Caco-2 (cell line): ENCODE data around the gene SYT9. TPM values are rescaled to one million over a fixed set of nuclear protein-coding genes. Genes with fewer than 3 reads are reported as not detected.

Experiments used
- BruUV-seq: library from RNA; stranded (reverse); fragments of 400-500 nt; replicated peaks from 2 replicates; lab custom pipeline; 2021; lab: Mats Ljungman, UMichigan
- CTCF ChIA-PET: fragments of 300-600 bp; sonication (Branson Sonifier 250); formaldehyde crosslinking; loops from one replicate; lab custom pipeline; 2022; ENCODE audit warnings: antibody characterized with exemption; lab: Charles Lee
- POLR2A ChIA-PET: fragments of 300-600 bp; sonication (Branson Sonifier 250); formaldehyde crosslinking; loops from one replicate; lab custom pipeline; 2022; ENCODE audit warnings: antibody characterized with exemption; lab: Charles Lee
- DNase-seq, 2 experiments: peaks; one replicate each; pipeline versions ENCODE4 v3.0.0 to v3.0.0-alpha.2; 2020 to 2022
- H3K27me3 ChIP-seq: replicated peaks from 2 replicates; pipeline ENCODE4 v1.6.0; 2011; ENCODE audit warnings: low read length; ENCODE audit not compliant: control insufficient read depth, insufficient read depth
- H3K36me3 ChIP-seq: 2 replicates; pipeline ENCODE4 v1.5.1; 2011; ENCODE audit warnings: low read length; ENCODE audit not compliant: control insufficient read depth, insufficient read depth
- H3K4me1 ChIP-seq: fragments of 250-450 bp; sonication (Bioruptor Pico); 2 replicates; pipeline ENCODE4 v1.5.1; 2020; ENCODE audit warnings: mild to moderate bottlenecking
- H3K4me3 ChIP-seq: 2 replicates; pipeline ENCODE4 v1.5.1; 2011; ENCODE audit warnings: low read depth, mild to moderate bottlenecking, control low read depth, low read length
- H3K9me3 ChIP-seq: fragments of 250-450 bp; sonication (Bioruptor Pico); 2 replicates; pipeline ENCODE4 v1.5.1; 2020; ENCODE audit warnings: mild to moderate bottlenecking, moderate library complexity
- H3K27ac Mint-ChIP-seq: one replicate; pipeline ENCODE4 v1.8.0; 2022; ENCODE audit warnings: mixed read lengths; ENCODE audit not compliant: unreplicated experiment
- H3K27me3 Mint-ChIP-seq: one replicate; pipeline ENCODE4 v1.8.0; 2022; ENCODE audit warnings: mixed read lengths; ENCODE audit not compliant: insufficient read depth, unreplicated experiment
- H3K36me3 Mint-ChIP-seq: one replicate; pipeline ENCODE4 v1.8.0; 2022; ENCODE audit warnings: mild to moderate bottlenecking, mixed read lengths; ENCODE audit not compliant: insufficient read depth, unreplicated experiment
- H3K4me1 Mint-ChIP-seq: one replicate; pipeline ENCODE4 v1.8.0; 2022; ENCODE audit warnings: low read depth, mixed read lengths; ENCODE audit not compliant: unreplicated experiment
- H3K4me3 Mint-ChIP-seq: one replicate; pipeline ENCODE4 v1.8.0; 2022; ENCODE audit warnings: mild to moderate bottlenecking, moderate library complexity, mixed read lengths; ENCODE audit not compliant: unreplicated experiment
- H3K9me3 Mint-ChIP-seq: one replicate; pipeline ENCODE4 v1.8.0; 2022; ENCODE audit warnings: mixed read lengths; ENCODE audit not compliant: unreplicated experiment
- CTCF ChIP-seq, 2 experiments: fragments of 200-600 bp in 1 of 2; IDR thresholded peaks; 1 replicate in 1 of 2; 2 replicates in 1 of 2; pipeline versions ENCODE4 v1.5.1 to v1.8.0; 2011 to 2022; ENCODE audit warnings: antibody characterized with exemption in 1 of 2, control low read depth in 1 of 2, inconsistent platforms in 1 of 2, low read depth in 1 of 2, low read length in 1 of 2, mild to moderate bottlenecking in 1 of 2, moderate library complexity in 1 of 2; ENCODE audit not compliant: insufficient read depth in 1 of 2, severe bottlenecking in 1 of 2, unreplicated experiment in 1 of 2
- intact Hi-C: fragments of 100-400 bp; cut with micrococcal nuclease; formaldehyde crosslinking; loops from one replicate; pipeline ENCODE4 v1.10.0; 2022; ENCODE audit not compliant: unreplicated experiment
- total RNA-seq: library from RNA; stranded (reverse); gene quantifications from 2 replicates; pipeline ENCODE4 v1.2.3, GENCODE V29; 2022

Gene SYT9
- total RNA-seq, 1 experiment from 2014 or later: not detected

- no peaks in the 10 kb centered on the region for H3K4me1 Mint-ChIP-seq
- DNase-seq: no peak
- BruUV-seq: no TSS peak
- Histone ChIP-seq H3K36me3 (no peaks in the 10 kb centered on the region), H3K4me1 (no peaks in the 10 kb centered on the region), H3K27me3 (no peaks in the 10 kb centered on the region), H3K9me3 (no peaks in the 10 kb centered on the region), H3K4me3 (no peak overlapping the region)
- H3K36me3 Mint-ChIP-seq: no peaks in the 10 kb centered on the region
- intact Hi-C loops: no loop called here
- no peak overlapping the region for H3K27ac Mint-ChIP-seq
- ChIA-PET POLR2A (no interaction called here), CTCF (interaction anchor here (0.7 kb wide), 1 partner anchor 131 kb away, joined by 5 read pairs; no protein-coding TSS in a partner anchor)
- no peak for TF ChIP-seq CTCF (IDR thresholded peaks at IDR 0.05; ENCODE audit: insufficient read depth in 1 of 2, low read depth in 1 of 2, low read length in 1 of 2, severe bottlenecking in 1 of 2, unreplicated experiment in 1 of 2)
- H3K4me3 Mint-ChIP-seq: no peak overlapping the region
- H3K9me3 Mint-ChIP-seq: no peaks in the 10 kb centered on the region
- H3K27me3 Mint-ChIP-seq: peaks cover 10% of the 10 kb centered on the region
These were observed 219.4 kb downstream of the SYT9 start for GRCh38 chr11:7471071-7471470.

GRCh38 chr11:7473717-7474116 lies 222.0 kb downstream of the SYT9 start:
- TF ChIP-seq CTCF (IDR thresholded peaks at IDR 0.05; ENCODE audit: insufficient read depth in 1 of 2, low read depth in 1 of 2, low read length in 1 of 2, severe bottlenecking in 1 of 2, unreplicated experiment in 1 of 2): no peak
- intact Hi-C loops: no loop called here
- Histone ChIP-seq H3K27me3 (no peaks in the 10 kb centered on the region), H3K4me3 (no peak overlapping the region), H3K9me3 (no peaks in the 10 kb centered on the region), H3K36me3 (no peaks in the 10 kb centered on the region), H3K4me1 (no peaks in the 10 kb centered on the region)
- no peaks in the 10 kb centered on the region for H3K36me3 Mint-ChIP-seq
- H3K27me3 Mint-ChIP-seq: peaks cover 13% of the 10 kb centered on the region
- ChIA-PET CTCF (no interaction called here), POLR2A (no interaction called here)
- no peaks in the 10 kb centered on the region for H3K9me3 Mint-ChIP-seq
- no peak for DNase-seq
- no TSS peak for BruUV-seq
- no peaks in the 10 kb centered on the region for H3K4me1 Mint-ChIP-seq
- no peak overlapping the region for H3K27ac Mint-ChIP-seq
- H3K4me3 Mint-ChIP-seq: no peak overlapping the region

GRCh38 chr11:7480113-7480512 lies 228.4 kb downstream of the SYT9 start:
- Histone ChIP-seq H3K36me3 (no peaks in the 10 kb centered on the region), H3K27me3 (no peaks in the 10 kb centered on the region), H3K9me3 (no peaks in the 10 kb centered on the region), H3K4me1 (peaks cover 14% of the 10 kb centered on the region), H3K4me3 (no peak overlapping the region)
- POLR2A ChIA-PET: no interaction called here
- no TSS peak for BruUV-seq
- no peaks in the 10 kb centered on the region for H3K36me3 Mint-ChIP-seq
- H3K9me3 Mint-ChIP-seq: no peaks in the 10 kb centered on the region
- DNase-seq: no peak
- intact Hi-C loops: no loop called here
- no peak overlapping the region for H3K27ac Mint-ChIP-seq
- TF ChIP-seq CTCF (IDR thresholded peaks at IDR 0.05; ENCODE audit: insufficient read depth in 1 of 2, low read depth in 1 of 2, low read length in 1 of 2, severe bottlenecking in 1 of 2, unreplicated experiment in 1 of 2): no peak
- peaks cover 9% of the 10 kb centered on the region for H3K4me1 Mint-ChIP-seq
- CTCF ChIA-PET: no interaction called here
- H3K27me3 Mint-ChIP-seq: peaks cover 8% of the 10 kb centered on the region
- no peak overlapping the region for H3K4me3 Mint-ChIP-seq
